ENCODE data around the gene PCSK6.

DNA sequence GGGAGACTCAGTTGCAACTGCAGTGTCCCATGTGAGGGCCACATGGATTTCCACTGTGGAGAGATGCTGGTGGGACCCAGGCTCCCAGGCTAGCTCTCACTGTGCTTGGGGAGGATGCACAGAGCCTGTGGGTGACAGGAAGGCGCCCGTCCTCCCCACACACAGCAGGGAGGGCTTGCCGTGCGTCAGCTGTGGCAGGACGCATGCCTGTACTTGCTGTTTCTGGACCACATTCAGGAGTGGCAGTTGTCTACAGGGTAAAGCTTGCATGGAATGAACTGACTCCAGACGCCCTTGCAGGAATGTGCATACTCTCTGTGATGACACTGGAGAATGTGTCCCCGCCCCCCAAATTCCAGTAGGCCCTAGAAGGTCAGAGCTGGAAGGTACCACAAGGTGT, 130.6 kb downstream of the PCSK6 start:
- TF ChIP-seq TEAD4 (IDR thresholded peaks at IDR 0.05) (no peak), EGR1 (IDR thresholded peaks at IDR 0.05) (no peak), CEBPB (IDR thresholded peaks at IDR 0.05) (no peak), EP300 (IDR thresholded peaks at IDR 0.05; ENCODE audit: borderline replicate concordance) (no peak), NFIC (IDR thresholded peaks at IDR 0.05) (no peak)
- TF ChIP-seq, protein P1, sequence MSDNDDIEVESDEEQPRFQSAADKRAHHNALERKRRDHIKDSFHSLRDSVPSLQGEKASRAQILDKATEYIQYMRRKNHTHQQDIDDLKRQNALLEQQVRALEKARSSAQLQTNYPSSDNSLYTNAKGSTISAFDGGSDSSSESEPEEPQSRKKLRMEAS (IDR thresholded peaks at IDR 0.05): no peak
- TF ChIP-seq, protein P2, sequence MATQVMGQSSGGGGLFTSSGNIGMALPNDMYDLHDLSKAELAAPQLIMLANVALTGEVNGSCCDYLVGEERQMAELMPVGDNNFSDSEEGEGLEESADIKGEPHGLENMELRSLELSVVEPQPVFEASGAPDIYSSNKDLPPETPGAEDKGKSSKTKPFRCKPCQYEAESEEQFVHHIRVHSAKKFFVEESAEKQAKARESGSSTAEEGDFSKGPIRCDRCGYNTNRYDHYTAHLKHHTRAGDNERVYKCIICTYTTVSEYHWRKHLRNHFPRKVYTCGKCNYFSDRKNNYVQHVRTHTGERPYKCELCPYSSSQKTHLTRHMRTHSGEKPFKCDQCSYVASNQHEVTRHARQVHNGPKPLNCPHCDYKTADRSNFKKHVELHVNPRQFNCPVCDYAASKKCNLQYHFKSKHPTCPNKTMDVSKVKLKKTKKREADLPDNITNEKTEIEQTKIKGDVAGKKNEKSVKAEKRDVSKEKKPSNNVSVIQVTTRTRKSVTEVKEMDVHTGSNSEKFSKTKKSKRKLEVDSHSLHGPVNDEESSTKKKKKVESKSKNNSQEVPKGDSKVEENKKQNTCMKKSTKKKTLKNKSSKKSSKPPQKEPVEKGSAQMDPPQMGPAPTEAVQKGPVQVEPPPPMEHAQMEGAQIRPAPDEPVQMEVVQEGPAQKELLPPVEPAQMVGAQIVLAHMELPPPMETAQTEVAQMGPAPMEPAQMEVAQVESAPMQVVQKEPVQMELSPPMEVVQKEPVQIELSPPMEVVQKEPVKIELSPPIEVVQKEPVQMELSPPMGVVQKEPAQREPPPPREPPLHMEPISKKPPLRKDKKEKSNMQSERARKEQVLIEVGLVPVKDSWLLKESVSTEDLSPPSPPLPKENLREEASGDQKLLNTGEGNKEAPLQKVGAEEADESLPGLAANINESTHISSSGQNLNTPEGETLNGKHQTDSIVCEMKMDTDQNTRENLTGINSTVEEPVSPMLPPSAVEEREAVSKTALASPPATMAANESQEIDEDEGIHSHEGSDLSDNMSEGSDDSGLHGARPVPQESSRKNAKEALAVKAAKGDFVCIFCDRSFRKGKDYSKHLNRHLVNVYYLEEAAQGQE (IDR thresholded peaks at IDR 0.05; ENCODE audit: low read depth): no peak

Measured in Ishikawa (cell line).